Endometrial microvascular endothelial cells (primary cell): Measurements from ENCODE around the gene ARIH2. TPM values are rescaled to one million over a fixed set of nuclear protein-coding genes. Genes with fewer than 3 reads are reported as not detected.
"Not testable (repeated sequence)": the region's sequence is repeated elsewhere in the genome, so short reads cannot be mapped to it uniquely, and the experiment has no call there.

Source experiments
- in situ Hi-C: cut with HindIII; loops from 2 replicates; pipeline ENCODE4 v1.10.0; 2017; ENCODE audit warnings: low sequenced_read_pairs, low pct_unique_long_range_greater_than_20kb; ENCODE audit errors: inconsistent ontology term
- total RNA-seq: library from RNA; depleted of rRNA; stranded (reverse); fragments of >200 nt; gene quantifications from one replicate; pipeline ENCODE4 v1.2.3, GENCODE V29; 2015; ENCODE audit errors: inconsistent ontology term

The ARIH2 gene
- total RNA-seq, 1 donor from 2014 or later: 53.2 TPM

DNA sequence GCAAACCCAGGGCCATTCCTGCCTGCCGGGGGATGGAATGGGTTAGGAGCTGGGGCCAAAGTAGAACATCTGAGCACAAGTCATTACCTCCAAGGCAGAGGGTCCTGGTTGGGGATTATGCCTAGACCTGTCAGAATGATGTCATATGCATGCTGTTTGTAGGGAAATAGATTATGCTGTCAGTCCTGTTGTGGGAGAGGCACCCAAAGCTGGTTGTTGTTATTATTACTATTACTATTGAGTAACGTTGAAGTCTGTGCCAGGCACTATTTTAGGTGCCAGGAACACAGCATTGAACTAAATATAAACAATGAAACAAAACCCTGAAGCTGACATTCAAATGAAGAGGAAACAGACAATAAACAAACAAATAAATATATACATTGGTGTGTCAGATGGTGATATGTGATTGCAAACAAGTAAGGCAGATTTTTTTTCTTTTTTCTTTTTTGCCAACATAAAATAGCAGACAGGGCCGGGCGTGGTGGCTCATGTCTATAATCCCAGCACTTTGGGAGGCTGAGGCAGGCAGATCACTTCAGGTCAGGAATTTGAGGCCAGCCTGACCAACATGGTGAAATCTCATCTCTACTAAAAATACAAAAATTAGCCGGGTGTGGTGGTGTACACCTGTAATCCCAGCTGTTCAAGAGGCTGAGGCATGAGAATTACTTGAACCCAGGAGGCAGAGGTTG lies 73.4 kb downstream of the ARIH2 start:
- in situ Hi-C loops: no loop called here

- in situ Hi-C loops: no loop called here
Measured at GRCh38 chr3:48993834-48994233, 75.2 kb downstream of the ARIH2 start.

- in situ Hi-C loops: no loop called here
Measured at GRCh38 chr3:48996640-48997039, 78.0 kb downstream of the ARIH2 start.

DNA sequence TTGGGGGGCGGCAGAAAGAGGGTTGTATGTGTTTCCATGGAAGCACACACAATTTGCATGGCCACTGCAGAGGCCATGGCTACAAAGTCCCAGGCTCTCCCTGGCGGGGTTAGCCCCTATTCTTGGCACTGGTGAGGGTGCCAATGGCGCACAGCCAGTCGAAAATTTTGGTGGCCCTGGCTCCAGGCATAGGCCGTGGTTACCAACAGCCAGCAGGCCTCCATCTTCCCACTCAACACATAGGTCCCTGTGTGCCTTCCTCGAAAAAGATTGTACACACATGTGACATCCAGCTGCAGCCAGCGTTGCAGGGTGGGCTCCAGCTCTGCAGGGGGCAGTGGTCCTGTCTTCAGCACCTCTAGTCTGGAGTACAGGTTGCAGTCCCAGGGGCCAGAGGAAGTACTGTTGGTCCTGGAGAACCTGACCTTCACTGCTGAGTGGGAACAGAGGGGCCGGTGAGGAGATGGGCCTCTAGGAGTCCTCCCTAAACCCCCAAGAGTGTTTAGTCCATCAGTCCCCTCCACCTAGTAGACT lies 78.5 kb downstream of the ARIH2 start:
- in situ Hi-C loops: no loop called here

GRCh38 chr3:48997714-48998637 lies 79.3 kb downstream of the ARIH2 start:
- in situ Hi-C loops: no loop called here

- in situ Hi-C loops: no loop called here
Measured at GRCh38 chr3:48999085-48999858, 80.6 kb downstream of the ARIH2 start.

- in situ Hi-C loops: no loop called here
Measured at GRCh38 chr3:49001155-49001554, 82.5 kb downstream of the ARIH2 start.

DNA sequence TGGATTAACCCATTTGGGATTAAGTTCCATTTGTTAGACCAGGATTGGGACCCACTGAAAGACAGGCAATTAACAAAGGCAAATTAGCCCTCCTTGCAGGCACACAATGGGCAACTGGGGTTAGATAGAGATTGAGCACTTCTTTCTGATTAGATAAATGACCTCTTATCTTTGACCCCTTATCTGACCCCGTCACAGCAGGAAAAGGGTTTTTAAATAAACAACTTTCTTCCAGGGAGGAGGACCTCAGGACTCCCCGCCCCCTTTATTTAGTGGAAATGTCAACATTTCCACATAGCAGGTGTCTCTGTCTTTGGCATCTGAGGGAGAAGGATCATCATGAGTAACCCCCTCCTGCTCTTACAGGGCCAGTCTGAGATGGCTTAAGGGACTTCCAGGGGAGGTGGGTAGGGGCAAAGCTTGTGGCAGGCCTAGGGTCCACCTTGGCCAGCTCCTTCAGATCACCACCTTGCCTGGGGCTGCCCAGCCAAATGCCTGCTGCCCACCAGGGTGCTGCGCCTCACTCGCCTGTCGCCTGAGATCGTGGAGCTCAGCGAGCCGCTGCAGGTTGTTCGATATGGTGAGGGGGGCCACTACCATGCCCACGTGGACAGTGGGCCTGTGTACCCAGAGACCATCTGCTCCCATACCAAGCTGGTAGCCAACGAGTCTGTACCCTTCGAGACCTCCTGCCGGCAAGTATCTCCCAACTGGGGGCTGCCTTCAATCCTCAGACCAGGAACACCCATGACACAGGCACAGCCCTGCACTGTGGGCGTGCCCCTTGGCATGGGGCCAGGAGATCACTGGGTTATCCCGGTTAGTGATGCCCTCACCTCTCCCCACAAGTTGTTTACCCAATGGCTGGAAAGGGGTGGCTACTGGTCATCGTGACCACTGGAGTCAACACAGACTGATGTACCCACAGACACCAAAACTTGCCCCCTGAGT lies 86.0 kb downstream of the ARIH2 start:
- in situ Hi-C loops: no loop called here

- in situ Hi-C loops: no loop called here
Measured at GRCh38 chr3:49005303-49005680, 86.7 kb downstream of the ARIH2 start.

DNA sequence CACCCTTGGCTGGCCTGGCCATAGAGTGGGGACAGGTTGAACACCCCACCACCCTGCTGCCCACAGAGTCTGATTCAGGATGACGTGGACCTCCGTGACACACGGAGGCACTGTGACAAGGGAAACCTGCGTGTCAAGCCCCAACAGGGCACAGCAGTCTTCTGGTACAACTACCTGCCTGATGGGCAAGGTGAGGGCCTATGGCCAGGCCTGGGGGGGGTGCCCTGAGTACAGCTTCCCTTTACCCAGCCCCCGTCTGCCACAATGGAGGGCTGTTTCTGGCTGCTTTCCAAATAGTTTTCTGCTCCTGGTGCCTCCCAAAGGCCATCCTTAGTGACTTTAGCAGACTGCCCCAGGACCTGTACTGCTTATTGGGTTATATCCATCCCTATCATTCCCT lies 87.4 kb downstream of the ARIH2 start:
- in situ Hi-C loops: no loop called here

GRCh38 chr3:49006408-49007067 lies 87.9 kb downstream of the ARIH2 start:
- in situ Hi-C loops: no loop called here

GRCh38 chr3:49007068-49007770 lies 88.6 kb downstream of the ARIH2 start, which contains the start of gene WDR6:
TSS of gene WDR6 (plus strand) at chr3:49007391. CDS start at chr3:49007432, 41 bp downstream.
- in situ Hi-C loops: no loop called here

DNA sequence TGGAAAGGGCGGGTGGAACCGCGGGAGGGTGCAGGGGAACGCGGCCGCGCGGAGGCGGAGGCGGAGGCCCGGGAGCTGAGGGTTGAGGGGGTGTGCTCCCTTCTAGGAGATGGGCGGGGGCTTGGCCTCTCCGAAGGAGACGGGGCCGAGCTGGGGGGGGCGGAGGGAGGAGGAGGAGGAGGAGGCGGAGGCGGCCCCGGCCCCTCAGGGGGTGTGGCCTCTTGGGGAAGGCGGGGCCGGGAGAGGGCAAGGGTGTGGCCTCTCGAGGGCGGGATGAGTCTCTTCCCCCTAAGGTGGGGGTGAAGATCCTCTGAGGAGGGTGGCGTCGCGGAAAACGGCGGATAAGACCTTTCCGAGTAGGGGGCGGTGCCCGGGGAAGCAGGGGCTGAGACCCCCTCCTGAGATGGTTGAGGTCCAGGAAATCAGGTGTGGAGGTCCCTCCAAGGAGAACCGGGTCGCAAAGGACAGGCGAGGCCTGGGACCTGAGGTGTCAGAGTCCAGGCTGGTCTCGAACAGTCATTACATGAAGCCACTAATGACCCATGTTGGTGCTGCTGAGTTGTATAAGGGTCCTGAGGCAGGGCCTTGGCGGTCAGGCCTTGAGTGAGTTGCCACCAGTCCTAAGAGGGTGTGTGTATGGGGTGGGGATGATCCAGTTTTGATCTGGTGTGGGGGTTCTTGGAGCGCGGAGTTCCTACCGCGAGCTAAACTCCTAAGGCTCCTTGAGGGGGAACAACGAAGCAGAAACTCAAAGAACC lies 89.3 kb downstream of the ARIH2 start:
- in situ Hi-C loops: no loop called here

- in situ Hi-C loops: not testable (repeated sequence)
Measured at GRCh38 chr3:49008627-49009026, 90.0 kb downstream of the ARIH2 start.

GRCh38 chr3:49009396-49009795 lies 90.8 kb downstream of the ARIH2 start:
- in situ Hi-C loops: no loop called here

GRCh38 chr3:49012441-49013017 lies 93.9 kb downstream of the ARIH2 start:
- in situ Hi-C loops: no loop called here
